Kidney (tissue), 14 donors: ENCODE measurements around the gene PLEK2. TPM values are rescaled to one million over a fixed set of nuclear protein-coding genes. Genes with fewer than 3 reads are reported as not detected.
"Not testable (repeated sequence)": the region's sequence is repeated elsewhere in the genome, so short reads cannot be mapped to it uniquely, and the experiment has no call there.

ENCODE experiments used
- DNase-seq, 5 donors: peaks; one replicate each; pipeline ENCODE4 v3.0.0-alpha.2; 2013 to 2020
- FAIRE-seq: peaks from 2 replicates; lab custom pipeline; 2012; peaks lifted over from hg19 to GRCh38; lab: Jason Lieb, UNC
- H3K27ac ChIP-seq, 2 donors: one replicate each; pipeline ENCODE4 v1.7.0; 2013; ENCODE audit warnings: low read depth in 2 of 2, low read length in 2 of 2, inconsistent platforms in 1 of 2
- H3K27me3 ChIP-seq: one replicate; pipeline ENCODE4 v1.7.1; 2013; ENCODE audit warnings: low read length, inconsistent platforms; ENCODE audit not compliant: control insufficient read depth, insufficient read depth
- H3K36me3 ChIP-seq, 3 donors: one replicate each; pipeline versions ENCODE4 v1.7.0 to v1.7.1; 2013; ENCODE audit warnings: low read length in 3 of 3, control low read depth in 1 of 3, inconsistent platforms in 1 of 3; ENCODE audit not compliant: insufficient read depth in 3 of 3, control insufficient read depth in 2 of 3
- H3K4me1 ChIP-seq, 3 donors: one replicate each; pipeline versions ENCODE4 v1.7.0 to v1.7.1; 2013; ENCODE audit warnings: low read length in 3 of 3, inconsistent platforms in 1 of 3, low read depth in 1 of 3; ENCODE audit not compliant: control insufficient read depth in 2 of 3, insufficient read depth in 2 of 3
- H3K4me3 ChIP-seq, 3 donors: one replicate each; pipeline versions ENCODE4 v1.7.0 to v1.8.1; 2013; ENCODE audit warnings: low read length in 3 of 3, control low read depth in 1 of 3, inconsistent platforms in 1 of 3
- H3K9ac ChIP-seq, 3 donors: one replicate each; pipeline versions ENCODE4 v1.7.0 to v1.7.1; 2013; ENCODE audit warnings: low read length in 3 of 3, control low read depth in 1 of 3, inconsistent platforms in 1 of 3
- H3K9me3 ChIP-seq, 3 donors: one replicate each; pipeline versions ENCODE4 v1.7.0 to v1.7.1; 2013; ENCODE audit warnings: low read length in 3 of 3, control low read depth in 1 of 3, inconsistent platforms in 1 of 3; ENCODE audit not compliant: control insufficient read depth in 2 of 3, insufficient read depth in 1 of 3
- CTCF ChIP-seq: IDR thresholded peaks from 3 replicates; pipeline ENCODE4 v1.5.1; 2012; ENCODE audit warnings: mild to moderate bottlenecking, moderate library complexity, borderline replicate concordance; ENCODE audit not compliant: insufficient read depth; ENCODE audit errors: extremely low read depth
- intact Hi-C: fragments of 100-400 bp; cut with DNase I; formaldehyde crosslinking; loops from one replicate; pipeline ENCODE4 v1.11.1; 2022
- polyA plus RNA-seq: library from polyadenylated mRNA; stranded (reverse); fragments of 350-450 nt; fragmentation: Illumina TruSeq; extraction: RNeasy Lipid Tissue Mini Kit (QIAGEN cat#74804); gene quantifications from one replicate; pipeline ENCODE4 v1.2.3, GENCODE V29; 2014; ENCODE audit warnings: low read depth, low replicate concordance; ENCODE audit not compliant: insufficient read depth
- total RNA-seq: library from RNA; stranded (reverse); fragmentation: NEBNext Ultra II Directional; extraction: Animal tissue kit (Norgen Biotek cat#: 25700); gene quantifications from one replicate; pipeline ENCODE4 v1.2.1, GENCODE V29; 2021
- donor health status: control.
- donor health status: control.
- donor health status: control.
- donor health status: control.
- donor health status: control.
- donor health status: DM: yes; HTN: yes; CAD: no.
- donor health status: Normal renal cell carcinoma (clear cell type).

Gene PLEK2
- total and polyA plus RNA-seq, 2 donors from 2014 or later = 10.8 to 11.4 TPM

- FAIRE-seq = no peak
Observed at GRCh38 chr14:67416085-67416484, 4.1 kb upstream of the PLEK2 start.

GRCh38 chr14:67415610-67416009, 3.6 kb upstream of the PLEK2 start:
- H3K4me1 ChIP-seq, H3K4me3 ChIP-seq, H3K27me3 ChIP-seq, DNase-seq, intact Hi-C loops, H3K36me3 ChIP-seq, H3K9me3 ChIP-seq, H3K27ac ChIP-seq, FAIRE-seq, H3K9ac ChIP-seq: not testable (repeated sequence)

More at GRCh38 chr14:67416085-67416484, 4.1 kb upstream of the PLEK2 start:
- Histone ChIP-seq H3K4me3 (no peak overlapping the region), H3K36me3 (no peaks in the 10 kb centered on the region), H3K4me1 (no peaks in the 10 kb centered on the region), H3K27ac (no peak overlapping the region), H3K27me3 (peaks cover 2% of the 10 kb centered on the region), H3K9ac (no peak overlapping the region), H3K9me3 (no peaks in the 10 kb centered on the region)
- no peak for TF ChIP-seq CTCF
- no peak for DNase-seq
- intact Hi-C loops = no loop called here

GRCh38 chr14:67413806-67414769, 2.1 kb upstream of the PLEK2 start:
- Histone ChIP-seq H3K36me3 (no peaks in the 10 kb centered on the region), H3K27ac (no peak overlapping the region), H3K9ac (no peak overlapping the region), H3K4me3 (no peak overlapping the region), H3K9me3 (no peaks in the 10 kb centered on the region), H3K4me1 (no peaks in the 10 kb centered on the region), H3K27me3 (peaks cover 2% of the 10 kb centered on the region)
- FAIRE-seq (no peak), DNase-seq (no peak)
- intact Hi-C loops = no loop called here
- TF ChIP-seq CTCF = no peak

- FAIRE-seq (no peak), DNase-seq (no peak)
Observed at GRCh38 chr14:67411370-67411769, 595 bp downstream of the PLEK2 start.

More at GRCh38 chr14:67411370-67411769, 595 bp downstream of the PLEK2 start:
- Histone ChIP-seq H3K27me3 (no peaks in the 10 kb centered on the region), H3K9ac (no peak overlapping the region), H3K36me3 (no peaks in the 10 kb centered on the region), H3K4me3 (peak overlapping the region in 2 of 3 donors; percentile 25 to 66), H3K27ac (no peak overlapping the region), H3K4me1 (no peaks in the 10 kb centered on the region), H3K9me3 (no peaks in the 10 kb centered on the region)
- no peak for TF ChIP-seq CTCF
- intact Hi-C loops = no loop called here
